Measurements from ENCODE around the gene CEMP1. TPM values are rescaled to one million over a fixed set of nuclear protein-coding genes. Genes with fewer than 3 reads are reported as not detected.

CEMP1 gene
- total and polyA plus RNA-seq, 2 experiments from 2014 or later = 0.31 to 7.5 TPM

GRCh38 chr16:2481676-2482075, 49.5 kb downstream of the CEMP1 start:
- no peaks in the 10 kb centered on the region; the same call in 1 of the 2 replicates for H3F3A ChIP-seq (replicated peaks; ENCODE audit: low read depth)
- ATAC-seq (no peak), DNase-seq (ENCODE audit: low spot score) (no peak)
- H3K4me2 ChIP-seq = no peak overlapping the region
- peaks cover 22% of the 10 kb centered on the region for H4K20me1 ChIP-seq (replicated peaks; ENCODE audit: insufficient read depth)
- H3K36me3 Mint-ChIP-seq (ENCODE audit: low read depth) = no peaks in the 10 kb centered on the region; the same call in 1 of the 3 replicates
- peaks cover 10% of the 10 kb centered on the region for H3K4me1 Mint-ChIP-seq
- H3K4me3 ChIP-seq = no peak overlapping the region
- 0 out of 2 replicates have a peak, but pooled peaks cover 5% of the 10 kb centered on the region for H3K27me3 ChIP-seq (ENCODE audit: insufficient read depth)
- TF ChIP-seq REST (IDR thresholded peaks at IDR 0.05; ENCODE audit: unreplicated experiment) (no peak), ETS1 (IDR thresholded peaks at IDR 0.05) (no peak), STAT1 (IDR thresholded peaks at IDR 0.05; ENCODE audit: unreplicated experiment) (no peak), CREB1 (CRISPR knock-in tag; IDR thresholded peaks at IDR 0.05; ENCODE audit: low read depth) (no peak), JUNB (IDR thresholded peaks at IDR 0.05; ENCODE audit: unreplicated experiment) (no peak), EZH2 (IDR thresholded peaks at IDR 0.05; ENCODE audit: low read depth, unreplicated experiment) (no peak), NANOG (IDR thresholded peaks at IDR 0.05; ENCODE audit: borderline replicate concordance) (no peak), CTCF (conservative IDR thresholded peaks at IDR 0.05; ENCODE audit: low read depth in 2 of 2) (no peak), POLR2AphosphoS5 (IDR thresholded peaks at IDR 0.05; ENCODE audit: low read depth) (no peak), ZNF331 (CRISPR knock-in tag; IDR thresholded peaks at IDR 0.05; ENCODE audit: low read depth) (no peak)
- no peak overlapping the region for H3K4me3 Mint-ChIP-seq
- no peak overlapping the region for H3K27ac Mint-ChIP-seq
- peaks cover 13% of the 10 kb centered on the region for H3K79me2 ChIP-seq (replicated peaks; ENCODE audit: insufficient read depth)
- peaks cover 11% of the 10 kb centered on the region for H3K27me3 Mint-ChIP-seq (ENCODE audit: insufficient read depth, low read depth, poor library complexity)
- no peaks in the 10 kb centered on the region for H3K36me3 ChIP-seq (ENCODE audit: insufficient read depth)
- H3K27ac ChIP-seq (ENCODE audit: low read depth) = no peak overlapping the region
- no peaks in the 10 kb centered on the region for H3K9me2 ChIP-seq (ENCODE audit: insufficient read depth)
- H3K9me3 Mint-ChIP-seq = no peaks in the 10 kb centered on the region
- H3K4me1 ChIP-seq (ENCODE audit: insufficient read depth) = no peaks in the 10 kb centered on the region
- no peak overlapping the region for H2AFZ ChIP-seq

Measured in GM23338 (cell line).